K562 (cell line): ENCODE results near the gene PPRC1. TPM values are rescaled to one million over a fixed set of nuclear protein-coding genes. Genes with fewer than 3 reads are reported as not detected.
A peak's percentile ranks its signal among the peaks of the same experiment; 100 is the strongest.

ENCODE experiments used
- ATAC-seq: fragments of 200-7000 bp; cut with Tn5 transposase; 3 replicates; pipeline ENCODE4 v1.9.1; 2020; ENCODE audit warnings: moderate library complexity
- BruUV-seq: library from RNA; stranded (reverse); fragments of 400-500 nt; replicated peaks from 2 replicates; lab custom pipeline; 2021; lab: Mats Ljungman, UMichigan
- CTCF ChIA-PET: fragments of 300-600 bp; formaldehyde crosslinking; extraction: SDS; loops from one replicate; lab custom pipeline; 2021; ENCODE audit warnings: low intra/inter-chr PET ratio; lab: Yijun Ruan, JAX
- POLR2A ChIA-PET: fragments of 300-600, 350-650 bp; sonication (Branson Sonifier 250); formaldehyde crosslinking; extraction: SDS; loops from one replicate; lab custom pipeline; 2021; ENCODE audit warnings: antibody characterized with exemption, inconsistent platforms; lab: Yijun Ruan, JAX
- DNase-seq, 4 experiments: peaks; one replicate each; pipeline versions ENCODE4 v3.0.0 to v3.0.0-alpha.2; 2011 to 2018; ENCODE audit warnings: low spot score in 3 of 4, mixed read lengths in 3 of 4; ENCODE audit errors: extremely low read depth in 1 of 4
- FAIRE-seq: peaks from 2 replicates; lab custom pipeline; 2011; peaks lifted over from hg19 to GRCh38; lab: Jason Lieb, UNC
- H2AFZ ChIP-seq: 2 replicates; pipeline ENCODE4 v1.6.0; 2011; ENCODE audit warnings: low read depth, low read length, control low read depth, inconsistent platforms
- H3K27ac ChIP-seq: fragments of 200-600 bp; 3 replicates; pipeline ENCODE4 v1.8.0; 2011; ENCODE audit warnings: low read depth, mild to moderate bottlenecking, control low read depth, inconsistent platforms, low read length, moderate library complexity, mixed read lengths; ENCODE audit errors: extremely low read depth
- H3K27me3 ChIP-seq, 2 experiments: fragments of 300-600 bp in 1 of 2; 2 replicates in 1 of 2; 3 replicates in 1 of 2; pipeline versions ENCODE4 v1.6.0 to v1.8.0; 2011; ENCODE audit warnings: inconsistent platforms in 2 of 2, low read length in 2 of 2, mild to moderate bottlenecking in 1 of 2, mixed read lengths in 1 of 2, moderate library complexity in 1 of 2; ENCODE audit not compliant: control insufficient read depth in 2 of 2, insufficient read depth in 2 of 2
- H3K36me3 ChIP-seq: fragments of 300-600 bp; 3 replicates; pipeline ENCODE4 v1.8.0; 2011; ENCODE audit warnings: mild to moderate bottlenecking, low read length, inconsistent platforms; ENCODE audit not compliant: control insufficient read depth, insufficient read depth
- H3K4me1 ChIP-seq, 2 experiments: fragments of 200-600 bp in 1 of 2; replicated peaks in 1 of 2; 2 replicates in 1 of 2; 3 replicates in 1 of 2; pipeline versions ENCODE4 v1.5.1 to v1.8.0; 2011; ENCODE audit warnings: inconsistent platforms in 2 of 2, low read length in 2 of 2, mild to moderate bottlenecking in 1 of 2, mixed read lengths in 1 of 2, moderate library complexity in 1 of 2; ENCODE audit not compliant: control insufficient read depth in 2 of 2, insufficient read depth in 2 of 2
- H3K4me2 ChIP-seq: 2 replicates; pipeline ENCODE4 v1.6.1; 2011; ENCODE audit warnings: low read length, control low read depth, inconsistent platforms, mixed read lengths; ENCODE audit not compliant: insufficient read depth
- H3K4me3 ChIP-seq: fragments of 200-600 bp; sonication (generic), shearing (Covaris generic); 2 replicates; pipeline ENCODE4 v1.5.1; 2016; ENCODE audit warnings: control low read depth, inconsistent platforms
- H3K79me2 ChIP-seq: fragments of 200-600 bp; 3 replicates; pipeline ENCODE4 v1.8.0; 2011; ENCODE audit warnings: low read length, inconsistent platforms; ENCODE audit not compliant: control insufficient read depth, insufficient read depth
- H3K9ac ChIP-seq, 2 experiments: 2 replicates each; pipeline versions ENCODE4 v1.6.0 to v1.6.1; 2011; ENCODE audit warnings: low read depth in 2 of 2, low read length in 2 of 2, control low read depth in 1 of 2, inconsistent platforms in 1 of 2, mild to moderate bottlenecking in 1 of 2, mixed read lengths in 1 of 2; ENCODE audit not compliant: insufficient read depth in 1 of 2
- H3K9me1 ChIP-seq: one replicate; pipeline ENCODE4 v1.6.0; 2011; ENCODE audit warnings: inconsistent platforms, mild to moderate bottlenecking, low read length, moderate library complexity; ENCODE audit not compliant: control insufficient read depth, insufficient read depth
- H3K9me3 ChIP-seq: replicated peaks from 2 replicates; pipeline ENCODE4 v1.5.1; 2011; ENCODE audit warnings: low read depth, low read length, inconsistent platforms; ENCODE audit not compliant: control insufficient read depth, insufficient read depth
- H4K20me1 ChIP-seq: replicated peaks from 2 replicates; pipeline ENCODE4 v1.6.1; 2011; ENCODE audit warnings: low read length, inconsistent platforms, mixed read lengths; ENCODE audit not compliant: control insufficient read depth, insufficient read depth
- CTBP1 ChIP-seq: fragments of 450-650 bp; IDR thresholded peaks from 2 replicates; pipeline ENCODE4 v1.6.1; 2016; ENCODE audit warnings: borderline replicate concordance
- NR2F6 ChIP-seq: fragments of 450-650 bp; formaldehyde crosslinking; IDR thresholded peaks from 2 replicates; pipeline ENCODE4 v1.4.0; 2020; ENCODE audit warnings: mild to moderate bottlenecking
- WGBS: fragments of 100-300 bp; shearing (Covaris generic); methylation state at CpG from one replicate; pipeline ENCODE4 v1.1.6; 2016; ENCODE audit warnings: low coverage, mixed read lengths; ENCODE audit not compliant: insufficient coverage; ENCODE audit errors: missing lambda C conversion rate; 5-methylcytosine and 5-hydroxymethylcytosine counted together
- in situ Hi-C: fragments of 300-500 bp; cut with MboI; formaldehyde crosslinking; loops from 4 replicates; pipeline ENCODE4 v1.15.0; 2018; ENCODE audit warnings: inconsistent platforms, mixed read lengths
- intact Hi-C: fragments of 100-400 bp; cut with micrococcal nuclease; formaldehyde crosslinking; loops from 2 replicates; pipeline ENCODE4 v1.14.2; 2022
- polyA plus RNA-seq, 8 experiments: library from polyadenylated mRNA; depleted of rRNA in 4 of 8; stranded (reverse) in 5 of 8; unstranded in 3 of 8; fragments of >200 nt; fragmentation: Nextera tagmentation in 2 of 8; fragmentation: Illumina TruSeq in 1 of 8; extraction: Ambion mirVana in 2 of 8; extraction: Trizol in 1 of 8; gene quantifications; 2 replicates each; pipeline versions ENCODE4 v1.2.1 to v1.2.3, GENCODE V29; 2011 to 2014; ENCODE audit warnings: inconsistent platforms in 1 of 8, missing spikeins in 1 of 8
- total RNA-seq, 7 experiments: library from RNA; depleted of rRNA in 6 of 7; stranded (reverse); fragments of >200 nt in 6 of 7; fragmentation: Illumina TruSeq in 2 of 7; extraction: Trizol in 2 of 7; gene quantifications; 2 replicates each; pipeline versions ENCODE4 v1.2.1 to v1.2.3, GENCODE V29; 2011 to 2021; ENCODE audit warnings: low replicate concordance in 1 of 7
- TF ChIP-seq, protein P1 (sequence below): fragments of 250-450 bp; sonication (Bioruptor Pico); IDR thresholded peaks from 2 replicates; pipeline ENCODE4 v1.8.0; 2022; ENCODE audit warnings: inconsistent platforms
- TF ChIP-seq, protein P2 (sequence below): fragments of 450-650 bp; IDR thresholded peaks from 2 replicates; pipeline ENCODE4 v1.6.1; 2016; ENCODE audit warnings: mild to moderate bottlenecking, moderate library complexity
- TF ChIP-seq, protein P3 (sequence below), 2 experiments: fragments of 450-650 bp; conservative IDR thresholded peaks; 2 replicates each; pipeline ENCODE4 v1.6.1; 2017; ENCODE audit warnings: mild to moderate bottlenecking in 2 of 2, moderate library complexity in 2 of 2

The PPRC1 gene
- total and polyA plus RNA-seq, 9 of the 15 experiments (the other 6 are each of a cell fraction or from before 2014, with no cell fraction given): 8.5 to 47.1 (median 16.2) TPM

DNA sequence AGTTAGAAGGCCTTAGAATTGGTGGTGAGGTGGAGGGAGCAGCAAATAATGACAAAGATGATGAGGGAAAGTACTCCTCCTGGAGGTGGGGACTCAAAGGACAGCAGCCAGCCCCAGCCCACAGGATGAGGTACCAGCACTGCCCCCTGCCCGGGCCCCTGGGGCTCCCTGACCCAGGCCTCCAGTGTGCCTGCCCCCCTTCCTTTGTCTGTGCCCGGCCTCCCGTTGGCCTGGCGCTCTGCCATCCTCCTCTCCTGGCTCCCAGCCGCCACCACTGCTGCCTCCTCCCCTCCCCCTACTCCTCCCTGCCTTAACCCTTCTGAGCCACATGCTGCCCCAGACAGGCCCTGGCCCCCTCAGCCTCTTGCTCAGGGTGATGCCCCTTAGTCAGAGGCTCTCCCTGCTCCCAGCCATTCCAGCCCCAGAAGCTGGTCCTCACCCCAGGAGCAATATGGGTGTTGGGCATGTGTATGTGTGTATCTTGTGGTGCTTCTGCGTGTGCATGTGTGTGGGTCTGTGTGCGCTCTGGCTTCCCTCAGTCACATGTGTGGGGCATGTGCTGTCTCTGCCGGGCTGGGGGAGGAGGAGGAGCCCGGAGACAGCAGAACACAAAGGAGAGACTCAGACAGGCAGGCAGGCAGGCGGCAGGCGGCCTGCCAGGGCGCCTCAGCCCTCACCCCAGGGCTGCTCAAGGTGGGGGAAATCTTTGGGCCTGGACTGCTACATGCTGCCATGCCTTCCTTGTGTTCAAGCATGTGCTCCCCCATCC is 15.3 kb upstream of the PPRC1 start:
- Histone ChIP-seq H3K9ac (peak overlapping the region; percentile 83 to 95), H3K4me3 (peak overlapping the region; percentile 29), H3K27me3 (no peaks in the 10 kb centered on the region), H3K4me2 (peak overlapping the region; percentile 91), H3K79me2 (peaks cover 87% of the 10 kb centered on the region), H2AFZ (no peak overlapping the region), H3K36me3 (peaks cover 13% of the 10 kb centered on the region; the same call in 2 of the 3 replicates), H3K9me3 (no peaks in the 10 kb centered on the region), H3K9me1 (no peaks in the 10 kb centered on the region), H4K20me1 (no peaks in the 10 kb centered on the region), H3K4me1 (peaks cover 39 to 57% of the 10 kb centered on the region in 2 experiments), H3K27ac (peak overlapping the region; percentile 90)
- POLR2A ChIA-PET: interaction anchor here (0.8 to 1.3 kb wide), 3 partner anchors 10 to 299 kb away, joined by 4 to 5 read pairs (median 5); partner anchors contain the start of gene OGA
- TSS peak; percentile 10 for BruUV-seq
- WGBS: 8% methylated on average over 4 of the region's 12 CpGs
- peak; percentile 13 for ATAC-seq
- in situ Hi-C loops (no loop called here), intact Hi-C loops (loop anchor here (10.0 kb wide), 1 partner anchor 273 kb away; the partner anchor contains the start of gene KCNIP2)
- no peak for FAIRE-seq
- CTCF ChIA-PET: interaction anchor here (0.6 kb wide), 1 partner anchor 282 kb away, joined by 3 read pairs; no protein-coding TSS in a partner anchor
- peak in 2 of 4 experiments; percentile 10 to 60 for DNase-seq
- TF ChIP-seq, protein P1, sequence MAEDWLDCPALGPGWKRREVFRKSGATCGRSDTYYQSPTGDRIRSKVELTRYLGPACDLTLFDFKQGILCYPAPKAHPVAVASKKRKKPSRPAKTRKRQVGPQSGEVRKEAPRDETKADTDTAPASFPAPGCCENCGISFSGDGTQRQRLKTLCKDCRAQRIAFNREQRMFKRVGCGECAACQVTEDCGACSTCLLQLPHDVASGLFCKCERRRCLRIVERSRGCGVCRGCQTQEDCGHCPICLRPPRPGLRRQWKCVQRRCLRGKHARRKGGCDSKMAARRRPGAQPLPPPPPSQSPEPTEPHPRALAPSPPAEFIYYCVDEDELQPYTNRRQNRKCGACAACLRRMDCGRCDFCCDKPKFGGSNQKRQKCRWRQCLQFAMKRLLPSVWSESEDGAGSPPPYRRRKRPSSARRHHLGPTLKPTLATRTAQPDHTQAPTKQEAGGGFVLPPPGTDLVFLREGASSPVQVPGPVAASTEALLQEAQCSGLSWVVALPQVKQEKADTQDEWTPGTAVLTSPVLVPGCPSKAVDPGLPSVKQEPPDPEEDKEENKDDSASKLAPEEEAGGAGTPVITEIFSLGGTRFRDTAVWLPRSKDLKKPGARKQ (CRISPR knock-in tag): no peak
- TF ChIP-seq CTBP1: 0 out of 2 replicates have a peak, but pooled peaks have one; percentile 20
- TF ChIP-seq, protein P2, sequence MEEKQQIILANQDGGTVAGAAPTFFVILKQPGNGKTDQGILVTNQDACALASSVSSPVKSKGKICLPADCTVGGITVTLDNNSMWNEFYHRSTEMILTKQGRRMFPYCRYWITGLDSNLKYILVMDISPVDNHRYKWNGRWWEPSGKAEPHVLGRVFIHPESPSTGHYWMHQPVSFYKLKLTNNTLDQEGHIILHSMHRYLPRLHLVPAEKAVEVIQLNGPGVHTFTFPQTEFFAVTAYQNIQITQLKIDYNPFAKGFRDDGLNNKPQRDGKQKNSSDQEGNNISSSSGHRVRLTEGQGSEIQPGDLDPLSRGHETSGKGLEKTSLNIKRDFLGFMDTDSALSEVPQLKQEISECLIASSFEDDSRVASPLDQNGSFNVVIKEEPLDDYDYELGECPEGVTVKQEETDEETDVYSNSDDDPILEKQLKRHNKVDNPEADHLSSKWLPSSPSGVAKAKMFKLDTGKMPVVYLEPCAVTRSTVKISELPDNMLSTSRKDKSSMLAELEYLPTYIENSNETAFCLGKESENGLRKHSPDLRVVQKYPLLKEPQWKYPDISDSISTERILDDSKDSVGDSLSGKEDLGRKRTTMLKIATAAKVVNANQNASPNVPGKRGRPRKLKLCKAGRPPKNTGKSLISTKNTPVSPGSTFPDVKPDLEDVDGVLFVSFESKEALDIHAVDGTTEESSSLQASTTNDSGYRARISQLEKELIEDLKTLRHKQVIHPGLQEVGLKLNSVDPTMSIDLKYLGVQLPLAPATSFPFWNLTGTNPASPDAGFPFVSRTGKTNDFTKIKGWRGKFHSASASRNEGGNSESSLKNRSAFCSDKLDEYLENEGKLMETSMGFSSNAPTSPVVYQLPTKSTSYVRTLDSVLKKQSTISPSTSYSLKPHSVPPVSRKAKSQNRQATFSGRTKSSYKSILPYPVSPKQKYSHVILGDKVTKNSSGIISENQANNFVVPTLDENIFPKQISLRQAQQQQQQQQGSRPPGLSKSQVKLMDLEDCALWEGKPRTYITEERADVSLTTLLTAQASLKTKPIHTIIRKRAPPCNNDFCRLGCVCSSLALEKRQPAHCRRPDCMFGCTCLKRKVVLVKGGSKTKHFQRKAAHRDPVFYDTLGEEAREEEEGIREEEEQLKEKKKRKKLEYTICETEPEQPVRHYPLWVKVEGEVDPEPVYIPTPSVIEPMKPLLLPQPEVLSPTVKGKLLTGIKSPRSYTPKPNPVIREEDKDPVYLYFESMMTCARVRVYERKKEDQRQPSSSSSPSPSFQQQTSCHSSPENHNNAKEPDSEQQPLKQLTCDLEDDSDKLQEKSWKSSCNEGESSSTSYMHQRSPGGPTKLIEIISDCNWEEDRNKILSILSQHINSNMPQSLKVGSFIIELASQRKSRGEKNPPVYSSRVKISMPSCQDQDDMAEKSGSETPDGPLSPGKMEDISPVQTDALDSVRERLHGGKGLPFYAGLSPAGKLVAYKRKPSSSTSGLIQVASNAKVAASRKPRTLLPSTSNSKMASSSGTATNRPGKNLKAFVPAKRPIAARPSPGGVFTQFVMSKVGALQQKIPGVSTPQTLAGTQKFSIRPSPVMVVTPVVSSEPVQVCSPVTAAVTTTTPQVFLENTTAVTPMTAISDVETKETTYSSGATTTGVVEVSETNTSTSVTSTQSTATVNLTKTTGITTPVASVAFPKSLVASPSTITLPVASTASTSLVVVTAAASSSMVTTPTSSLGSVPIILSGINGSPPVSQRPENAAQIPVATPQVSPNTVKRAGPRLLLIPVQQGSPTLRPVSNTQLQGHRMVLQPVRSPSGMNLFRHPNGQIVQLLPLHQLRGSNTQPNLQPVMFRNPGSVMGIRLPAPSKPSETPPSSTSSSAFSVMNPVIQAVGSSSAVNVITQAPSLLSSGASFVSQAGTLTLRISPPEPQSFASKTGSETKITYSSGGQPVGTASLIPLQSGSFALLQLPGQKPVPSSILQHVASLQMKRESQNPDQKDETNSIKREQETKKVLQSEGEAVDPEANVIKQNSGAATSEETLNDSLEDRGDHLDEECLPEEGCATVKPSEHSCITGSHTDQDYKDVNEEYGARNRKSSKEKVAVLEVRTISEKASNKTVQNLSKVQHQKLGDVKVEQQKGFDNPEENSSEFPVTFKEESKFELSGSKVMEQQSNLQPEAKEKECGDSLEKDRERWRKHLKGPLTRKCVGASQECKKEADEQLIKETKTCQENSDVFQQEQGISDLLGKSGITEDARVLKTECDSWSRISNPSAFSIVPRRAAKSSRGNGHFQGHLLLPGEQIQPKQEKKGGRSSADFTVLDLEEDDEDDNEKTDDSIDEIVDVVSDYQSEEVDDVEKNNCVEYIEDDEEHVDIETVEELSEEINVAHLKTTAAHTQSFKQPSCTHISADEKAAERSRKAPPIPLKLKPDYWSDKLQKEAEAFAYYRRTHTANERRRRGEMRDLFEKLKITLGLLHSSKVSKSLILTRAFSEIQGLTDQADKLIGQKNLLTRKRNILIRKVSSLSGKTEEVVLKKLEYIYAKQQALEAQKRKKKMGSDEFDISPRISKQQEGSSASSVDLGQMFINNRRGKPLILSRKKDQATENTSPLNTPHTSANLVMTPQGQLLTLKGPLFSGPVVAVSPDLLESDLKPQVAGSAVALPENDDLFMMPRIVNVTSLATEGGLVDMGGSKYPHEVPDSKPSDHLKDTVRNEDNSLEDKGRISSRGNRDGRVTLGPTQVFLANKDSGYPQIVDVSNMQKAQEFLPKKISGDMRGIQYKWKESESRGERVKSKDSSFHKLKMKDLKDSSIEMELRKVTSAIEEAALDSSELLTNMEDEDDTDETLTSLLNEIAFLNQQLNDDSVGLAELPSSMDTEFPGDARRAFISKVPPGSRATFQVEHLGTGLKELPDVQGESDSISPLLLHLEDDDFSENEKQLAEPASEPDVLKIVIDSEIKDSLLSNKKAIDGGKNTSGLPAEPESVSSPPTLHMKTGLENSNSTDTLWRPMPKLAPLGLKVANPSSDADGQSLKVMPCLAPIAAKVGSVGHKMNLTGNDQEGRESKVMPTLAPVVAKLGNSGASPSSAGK: peak; percentile 78
- no peak for TF ChIP-seq NR2F6 (CRISPR knock-in tag)
- TF ChIP-seq, protein P3, sequence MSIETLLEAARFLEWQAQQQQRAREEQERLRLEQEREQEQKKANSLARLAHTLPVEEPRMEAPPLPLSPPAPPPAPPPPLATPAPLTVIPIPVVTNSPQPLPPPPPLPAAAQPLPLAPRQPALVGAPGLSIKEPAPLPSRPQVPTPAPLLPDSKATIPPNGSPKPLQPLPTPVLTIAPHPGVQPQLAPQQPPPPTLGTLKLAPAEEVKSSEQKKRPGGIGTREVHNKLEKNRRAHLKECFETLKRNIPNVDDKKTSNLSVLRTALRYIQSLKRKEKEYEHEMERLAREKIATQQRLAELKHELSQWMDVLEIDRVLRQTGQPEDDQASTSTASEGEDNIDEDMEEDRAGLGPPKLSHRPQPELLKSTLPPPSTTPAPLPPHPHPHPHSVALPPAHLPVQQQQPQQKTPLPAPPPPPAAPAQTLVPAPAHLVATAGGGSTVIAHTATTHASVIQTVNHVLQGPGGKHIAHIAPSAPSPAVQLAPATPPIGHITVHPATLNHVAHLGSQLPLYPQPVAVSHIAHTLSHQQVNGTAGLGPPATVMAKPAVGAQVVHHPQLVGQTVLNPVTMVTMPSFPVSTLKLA (conservative IDR thresholded peaks at IDR 0.05): peak; percentile 70 to 89
